HCT116 (cell line): Measurements from ENCODE around the gene SLC41A3. TPM values are rescaled to one million over a fixed set of nuclear protein-coding genes. Genes with fewer than 3 reads are reported as not detected.

Source experiments
- ATAC-seq: fragments of 200-7000 bp; cut with Tn5 transposase; 2 replicates; pipeline ENCODE4 v1.9.1; 2020; ENCODE audit warnings: mild to moderate bottlenecking, moderate library complexity
- BruUV-seq: library from RNA; stranded (reverse); fragments of 400-500 nt; replicated peaks from 2 replicates; lab custom pipeline; 2021; lab: Mats Ljungman, UMichigan
- CTCF ChIA-PET: fragments of 300-600 bp; sonication (Branson Sonifier 250); formaldehyde crosslinking; loops from one replicate; lab custom pipeline; 2021; ENCODE audit warnings: antibody characterized with exemption; lab: Charles Lee
- POLR2A ChIA-PET: fragments of 300-600, 350-600 bp; sonication (Branson Sonifier 250); formaldehyde crosslinking; loops from one replicate; lab custom pipeline; 2021; ENCODE audit warnings: antibody characterized with exemption; lab: Charles Lee
- RAD21 ChIA-PET, 2 experiments: fragments of 300-600 bp; sonication (Branson Sonifier 250); formaldehyde crosslinking; loops; one replicate each; lab custom pipeline; 2023; ENCODE audit warnings: low total read pairs in 2 of 2; ENCODE audit not compliant: uncharacterized antibody in 2 of 2, unreplicated experiment in 2 of 2, low non-redundant PET in 1 of 2; lab: Charles Lee
- DNase-seq: peaks from one replicate; pipeline ENCODE4 v3.0.0-alpha.2; 2010; ENCODE audit warnings: low read depth, low spot score
- H2AFZ ChIP-seq: fragments of 200-600 bp; shearing (Covaris generic), sonication (generic); 2 replicates; pipeline ENCODE4 v1.6.1; 2017; ENCODE audit warnings: low read depth, mixed run types, mixed read lengths, antibody characterized with exemption, low read length; ENCODE audit not compliant: poor library complexity, severe bottlenecking
- H3K27ac ChIP-seq: 2 replicates; pipeline ENCODE4 v1.5.1; 2012; ENCODE audit warnings: low read depth, low read length
- H3K27me3 ChIP-seq: fragments of 200-600 bp; sonication (generic); 2 replicates; pipeline ENCODE4 v1.6.1; 2016; ENCODE audit warnings: mixed run types, low read length, mixed read lengths; ENCODE audit not compliant: insufficient read depth
- H3K36me3 ChIP-seq, 2 experiments: fragments of 200-500 bp in 1 of 2; fragments of 200-600 bp in 1 of 2; sonication (Bioruptor generic) in 1 of 2; sonication (generic) in 1 of 2; 2 replicates each; pipeline versions ENCODE4 v1.5.1 to v1.6.1; 2014 to 2016; ENCODE audit warnings: low read length in 2 of 2, inconsistent platforms in 1 of 2, mixed read lengths in 1 of 2, mixed run types in 1 of 2; ENCODE audit not compliant: insufficient read depth in 2 of 2, control insufficient read depth in 1 of 2
- H3K4me1 ChIP-seq, 2 experiments: fragments of 200-600 bp in 1 of 2; sonication (generic) in 1 of 2; 2 replicates each; pipeline versions ENCODE4 v1.5.1 to v1.6.1; 2012 to 2017; ENCODE audit warnings: low read length in 2 of 2, inconsistent platforms in 1 of 2, mild to moderate bottlenecking in 1 of 2, mixed read lengths in 1 of 2, mixed run types in 1 of 2, moderate library complexity in 1 of 2; ENCODE audit not compliant: insufficient read depth in 2 of 2, control insufficient read depth in 1 of 2
- H3K4me2 ChIP-seq: fragments of 200-600 bp; sonication (generic); 2 replicates; pipeline ENCODE4 v1.6.1; 2017; ENCODE audit warnings: mixed run types, low read length, mixed read lengths
- H3K4me3 ChIP-seq, 2 experiments: fragments of 200-600 bp in 1 of 2; sonication (generic) in 1 of 2; replicated peaks in 1 of 2; 2 replicates each; pipeline ENCODE4 v1.5.1; 2011 to 2016; ENCODE audit warnings: low read length in 2 of 2, control low read depth in 1 of 2, low read depth in 1 of 2, mild to moderate bottlenecking in 1 of 2, mixed read lengths in 1 of 2, mixed run types in 1 of 2
- H3K79me2 ChIP-seq: fragments of 200-600 bp; sonication (generic); 2 replicates; pipeline ENCODE4 v1.6.1; 2017; ENCODE audit warnings: mild to moderate bottlenecking, mixed run types, low read length, moderate library complexity, mixed read lengths; ENCODE audit not compliant: insufficient read depth
- H3K9ac ChIP-seq: fragments of 200-600 bp; sonication (generic); 2 replicates; pipeline ENCODE4 v1.6.1; 2016; ENCODE audit warnings: low read length, mixed read lengths
- H3K9me2 ChIP-seq: fragments of 200-600 bp; sonication (generic), shearing (Covaris generic); 2 replicates; pipeline ENCODE4 v1.6.1; 2017; ENCODE audit warnings: mixed run types, mild to moderate bottlenecking, moderate library complexity; ENCODE audit not compliant: insufficient read depth
- H3K9me3 ChIP-seq, 2 experiments: fragments of 200-500 bp in 1 of 2; fragments of 200-600 bp in 1 of 2; sonication (Bioruptor generic) in 1 of 2; sonication (generic) in 1 of 2; 2 replicates each; pipeline ENCODE4 v1.6.1; 2014 to 2017; ENCODE audit warnings: low read length in 2 of 2, mixed read lengths in 2 of 2, inconsistent platforms in 1 of 2, low read depth in 1 of 2, mild to moderate bottlenecking in 1 of 2, mixed run types in 1 of 2, moderate library complexity in 1 of 2; ENCODE audit not compliant: control insufficient read depth in 1 of 2, insufficient read depth in 1 of 2
- H4K20me1 ChIP-seq: fragments of 200-600 bp; sonication (generic), shearing (Covaris generic); 2 replicates; pipeline ENCODE4 v1.6.1; 2017; ENCODE audit warnings: mixed run types, mild to moderate bottlenecking, moderate library complexity; ENCODE audit not compliant: insufficient read depth
- ATF3 ChIP-seq: IDR thresholded peaks from 2 replicates; pipeline ENCODE4 v1.6.1; 2012
- ELF1 ChIP-seq: IDR thresholded peaks from 2 replicates; pipeline ENCODE4 v1.6.1; 2012; ENCODE audit warnings: low read depth, borderline replicate concordance
- RAD21 ChIP-seq: IDR thresholded peaks from 2 replicates; pipeline ENCODE4 v1.6.1; 2012; ENCODE audit warnings: low read depth, mild to moderate bottlenecking
- intact Hi-C: fragments of 100-400 bp; cut with micrococcal nuclease; formaldehyde crosslinking; loops from 2 replicates; pipeline ENCODE4 v1.10.0; 2022
- total RNA-seq: library from RNA; stranded (reverse); gene quantifications from one replicate; pipeline ENCODE4 v1.2.1, GENCODE V29; 2021; ENCODE audit not compliant: unreplicated experiment
- TF ChIP-seq, protein P1 (sequence below): IDR thresholded peaks from 2 replicates; pipeline ENCODE4 v1.6.1; 2012; ENCODE audit warnings: low read depth

SLC41A3 gene
- total RNA-seq, 1 experiment from 2014 or later: 45.9 TPM

GRCh38 chr3:126033051-126033745, 50.7 kb downstream of the SLC41A3 start:
- no peak overlapping the region for H3K4me3 ChIP-seq
- TF ChIP-seq RAD21: no peak
- no peak for TF ChIP-seq ELF1
- no peak for TF ChIP-seq ATF3
- TF ChIP-seq, protein P1, sequence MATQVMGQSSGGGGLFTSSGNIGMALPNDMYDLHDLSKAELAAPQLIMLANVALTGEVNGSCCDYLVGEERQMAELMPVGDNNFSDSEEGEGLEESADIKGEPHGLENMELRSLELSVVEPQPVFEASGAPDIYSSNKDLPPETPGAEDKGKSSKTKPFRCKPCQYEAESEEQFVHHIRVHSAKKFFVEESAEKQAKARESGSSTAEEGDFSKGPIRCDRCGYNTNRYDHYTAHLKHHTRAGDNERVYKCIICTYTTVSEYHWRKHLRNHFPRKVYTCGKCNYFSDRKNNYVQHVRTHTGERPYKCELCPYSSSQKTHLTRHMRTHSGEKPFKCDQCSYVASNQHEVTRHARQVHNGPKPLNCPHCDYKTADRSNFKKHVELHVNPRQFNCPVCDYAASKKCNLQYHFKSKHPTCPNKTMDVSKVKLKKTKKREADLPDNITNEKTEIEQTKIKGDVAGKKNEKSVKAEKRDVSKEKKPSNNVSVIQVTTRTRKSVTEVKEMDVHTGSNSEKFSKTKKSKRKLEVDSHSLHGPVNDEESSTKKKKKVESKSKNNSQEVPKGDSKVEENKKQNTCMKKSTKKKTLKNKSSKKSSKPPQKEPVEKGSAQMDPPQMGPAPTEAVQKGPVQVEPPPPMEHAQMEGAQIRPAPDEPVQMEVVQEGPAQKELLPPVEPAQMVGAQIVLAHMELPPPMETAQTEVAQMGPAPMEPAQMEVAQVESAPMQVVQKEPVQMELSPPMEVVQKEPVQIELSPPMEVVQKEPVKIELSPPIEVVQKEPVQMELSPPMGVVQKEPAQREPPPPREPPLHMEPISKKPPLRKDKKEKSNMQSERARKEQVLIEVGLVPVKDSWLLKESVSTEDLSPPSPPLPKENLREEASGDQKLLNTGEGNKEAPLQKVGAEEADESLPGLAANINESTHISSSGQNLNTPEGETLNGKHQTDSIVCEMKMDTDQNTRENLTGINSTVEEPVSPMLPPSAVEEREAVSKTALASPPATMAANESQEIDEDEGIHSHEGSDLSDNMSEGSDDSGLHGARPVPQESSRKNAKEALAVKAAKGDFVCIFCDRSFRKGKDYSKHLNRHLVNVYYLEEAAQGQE: no peak
- ChIA-PET CTCF (no interaction called here), POLR2A (no interaction called here), RAD21 (no interaction called here)
- no peaks in the 10 kb centered on the region for H3K4me1 ChIP-seq
- no peak overlapping the region for H2AFZ ChIP-seq
- no peak for ATAC-seq
- H3K27ac ChIP-seq: no peak overlapping the region
- DNase-seq: no peak
- no peak overlapping the region for H3K9ac ChIP-seq
- intact Hi-C loops: no loop called here
- no peaks in the 10 kb centered on the region for H3K9me2 ChIP-seq
- H3K27me3 ChIP-seq: no peaks in the 10 kb centered on the region
- no peak overlapping the region for H3K4me2 ChIP-seq
- BruUV-seq: no TSS peak
- no peaks in the 10 kb centered on the region for H3K79me2 ChIP-seq
- no peaks in the 10 kb centered on the region for H4K20me1 ChIP-seq
- no peaks in the 10 kb centered on the region for H3K36me3 ChIP-seq
- H3K9me3 ChIP-seq: peaks cover 1 to 5% of the 10 kb centered on the region in 2 experiments; a peak in 2 of 4 replicates
